ENCODE data around the gene NKAP. TPM values are rescaled to one million over a fixed set of nuclear protein-coding genes. Genes with fewer than 3 reads are reported as not detected.
A peak's percentile ranks its signal among the peaks of the same experiment; 100 is the strongest.

NKAP gene
- total RNA-seq, 1 experiment from 2014 or later = 9.3 TPM

DNA sequence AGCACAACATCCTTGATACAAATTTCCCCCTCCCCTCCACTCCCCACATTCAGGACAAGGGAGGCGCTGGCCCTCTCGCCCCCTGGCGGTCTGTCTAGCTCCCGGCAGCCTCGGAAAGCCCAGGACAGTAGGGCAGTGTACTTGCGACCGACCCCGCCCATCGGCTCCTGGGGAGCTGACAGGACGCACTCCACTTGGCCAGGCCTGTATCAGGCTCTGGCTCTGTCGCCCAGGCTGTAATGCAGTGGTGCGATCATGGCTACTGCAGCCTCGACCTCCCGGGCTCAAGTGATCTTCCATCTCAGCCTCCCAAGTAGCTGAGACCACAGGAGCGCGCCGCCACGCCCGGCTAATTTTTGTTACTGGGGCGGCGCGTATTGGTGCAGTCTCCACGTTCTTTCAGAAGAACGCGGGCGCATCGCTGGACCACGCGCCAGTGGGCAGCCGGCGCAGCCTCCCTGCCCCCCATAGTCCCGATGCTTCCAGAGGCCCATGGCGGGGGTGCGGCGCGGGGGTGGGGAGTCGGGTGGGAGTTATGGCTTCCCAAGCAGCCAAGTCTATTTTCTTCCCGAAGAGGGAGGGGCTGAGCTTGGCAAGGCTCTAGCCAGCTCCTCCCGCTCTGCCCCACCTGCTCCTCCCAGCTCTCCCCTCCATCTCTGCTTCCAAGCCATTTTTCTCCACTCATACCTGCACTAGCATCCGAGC, 55.7 kb downstream of the NKAP start:
- TF ChIP-seq, protein P1, sequence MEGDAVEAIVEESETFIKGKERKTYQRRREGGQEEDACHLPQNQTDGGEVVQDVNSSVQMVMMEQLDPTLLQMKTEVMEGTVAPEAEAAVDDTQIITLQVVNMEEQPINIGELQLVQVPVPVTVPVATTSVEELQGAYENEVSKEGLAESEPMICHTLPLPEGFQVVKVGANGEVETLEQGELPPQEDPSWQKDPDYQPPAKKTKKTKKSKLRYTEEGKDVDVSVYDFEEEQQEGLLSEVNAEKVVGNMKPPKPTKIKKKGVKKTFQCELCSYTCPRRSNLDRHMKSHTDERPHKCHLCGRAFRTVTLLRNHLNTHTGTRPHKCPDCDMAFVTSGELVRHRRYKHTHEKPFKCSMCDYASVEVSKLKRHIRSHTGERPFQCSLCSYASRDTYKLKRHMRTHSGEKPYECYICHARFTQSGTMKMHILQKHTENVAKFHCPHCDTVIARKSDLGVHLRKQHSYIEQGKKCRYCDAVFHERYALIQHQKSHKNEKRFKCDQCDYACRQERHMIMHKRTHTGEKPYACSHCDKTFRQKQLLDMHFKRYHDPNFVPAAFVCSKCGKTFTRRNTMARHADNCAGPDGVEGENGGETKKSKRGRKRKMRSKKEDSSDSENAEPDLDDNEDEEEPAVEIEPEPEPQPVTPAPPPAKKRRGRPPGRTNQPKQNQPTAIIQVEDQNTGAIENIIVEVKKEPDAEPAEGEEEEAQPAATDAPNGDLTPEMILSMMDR (conservative IDR thresholded peaks at IDR 0.05; ENCODE audit: low read depth, low read length) = peak; percentile 64
- TF ChIP-seq EZH2 (IDR thresholded peaks at IDR 0.05; ENCODE audit: borderline replicate concordance, low read depth, low read length, poor library complexity, severe bottlenecking) = no peak

DNA sequence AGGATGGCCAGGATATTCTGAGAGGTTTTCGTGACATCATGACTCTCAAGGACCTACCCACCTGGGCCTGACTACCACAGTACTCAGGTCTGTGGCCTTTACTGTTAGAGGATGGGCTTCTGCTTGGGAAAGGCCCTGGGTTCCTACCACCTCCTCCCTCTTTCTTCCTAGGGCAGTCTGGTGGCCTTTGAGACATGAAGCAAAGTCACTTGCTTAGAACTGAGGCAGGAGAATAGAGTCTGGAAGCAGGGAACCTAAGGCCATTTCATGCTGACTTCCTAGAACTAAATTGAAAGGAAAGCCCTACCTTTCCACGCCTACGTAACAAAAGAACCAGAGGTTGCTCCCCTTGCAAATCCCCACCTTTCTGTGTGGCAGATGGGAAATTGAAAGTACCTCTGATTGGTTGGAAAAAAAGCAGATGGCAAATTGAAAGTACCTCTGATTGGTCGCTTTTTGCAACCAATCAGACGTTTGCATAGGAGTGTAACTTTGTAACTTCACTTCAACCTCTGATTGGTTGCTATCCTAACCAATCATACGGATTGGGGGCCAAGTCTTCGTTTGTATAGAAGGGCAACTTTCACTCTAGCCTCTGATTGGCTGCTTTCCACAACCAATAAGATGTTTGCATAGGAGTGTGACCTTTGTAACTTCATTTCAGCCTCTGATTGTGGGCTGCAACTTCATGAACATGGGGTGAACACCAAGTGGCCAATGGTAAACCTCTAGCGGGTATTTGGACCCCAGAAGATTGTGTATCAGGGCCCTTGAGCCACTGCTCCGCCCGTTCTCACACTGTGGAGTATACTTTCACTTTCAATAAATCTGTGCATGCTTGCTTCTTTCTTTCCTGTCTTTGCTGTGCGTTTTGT, 57.8 kb downstream of the NKAP start:
- CTCF ChIA-PET = no interaction called here
- Histone ChIP-seq H3K27me3 (replicated peaks; ENCODE audit: insufficient read depth, low read depth, low read length, poor library complexity) (no peaks in the 10 kb centered on the region), H3K9me3 (ENCODE audit: low read depth, low read length, poor library complexity, severe bottlenecking) (no peaks in the 10 kb centered on the region), H3K27ac (ENCODE audit: low read depth, low read length, poor library complexity, severe bottlenecking) (no peak overlapping the region), H3K36me3 (ENCODE audit: insufficient read depth, low read length, poor library complexity, severe bottlenecking) (no peaks in the 10 kb centered on the region), H3K4me1 (ENCODE audit: insufficient read depth, low read length, poor library complexity, severe bottlenecking) (no peaks in the 10 kb centered on the region), H3K4me3 (ENCODE audit: low read depth, low read length, poor library complexity, severe bottlenecking) (no peak overlapping the region)
- TF ChIP-seq EZH2 (IDR thresholded peaks at IDR 0.05; ENCODE audit: borderline replicate concordance, low read depth, low read length, poor library complexity, severe bottlenecking) = no peak
- TF ChIP-seq, protein P1 (conservative IDR thresholded peaks at IDR 0.05; ENCODE audit: low read depth, low read length) = no peak
- intact Hi-C loops (cut with micrococcal nuclease; ENCODE audit: unreplicated experiment) = no loop called here
- no TSS peak for BruUV-seq (replicated peaks)
- POLR2A ChIA-PET (ENCODE audit: low non-redundant PET) = no interaction called here
- DNase-seq (ENCODE audit: low spot score) = peak; percentile 47

More for the DNA sequence above, 55.7 kb downstream of the NKAP start:
- H3K9me3 ChIP-seq (ENCODE audit: low read depth, low read length, poor library complexity, severe bottlenecking) = no peaks in the 10 kb centered on the region
- no TSS peak for BruUV-seq (replicated peaks)
- no peak overlapping the region for H3K27ac ChIP-seq (ENCODE audit: low read depth, low read length, poor library complexity, severe bottlenecking)
- H3K27me3 ChIP-seq (replicated peaks; ENCODE audit: insufficient read depth, low read depth, low read length, poor library complexity) = no peaks in the 10 kb centered on the region
- POLR2A ChIA-PET (ENCODE audit: low non-redundant PET) = no interaction called here
- H3K4me3 ChIP-seq (ENCODE audit: low read depth, low read length, poor library complexity, severe bottlenecking) = peak overlapping the region; percentile 45
- H3K4me1 ChIP-seq (ENCODE audit: insufficient read depth, low read length, poor library complexity, severe bottlenecking) = no peaks in the 10 kb centered on the region
- no peaks in the 10 kb centered on the region for H3K36me3 ChIP-seq (ENCODE audit: insufficient read depth, low read length, poor library complexity, severe bottlenecking)
- intact Hi-C loops (cut with micrococcal nuclease; ENCODE audit: unreplicated experiment) = no loop called here
- CTCF ChIA-PET = interaction anchor here (0.5 to 1.0 kb wide), 5 partner anchors 9 to 530 kb away, joined by 3 to 8 read pairs (median 4); no protein-coding TSS in a partner anchor
- peak; percentile 79 for DNase-seq (ENCODE audit: low spot score)

DNA sequence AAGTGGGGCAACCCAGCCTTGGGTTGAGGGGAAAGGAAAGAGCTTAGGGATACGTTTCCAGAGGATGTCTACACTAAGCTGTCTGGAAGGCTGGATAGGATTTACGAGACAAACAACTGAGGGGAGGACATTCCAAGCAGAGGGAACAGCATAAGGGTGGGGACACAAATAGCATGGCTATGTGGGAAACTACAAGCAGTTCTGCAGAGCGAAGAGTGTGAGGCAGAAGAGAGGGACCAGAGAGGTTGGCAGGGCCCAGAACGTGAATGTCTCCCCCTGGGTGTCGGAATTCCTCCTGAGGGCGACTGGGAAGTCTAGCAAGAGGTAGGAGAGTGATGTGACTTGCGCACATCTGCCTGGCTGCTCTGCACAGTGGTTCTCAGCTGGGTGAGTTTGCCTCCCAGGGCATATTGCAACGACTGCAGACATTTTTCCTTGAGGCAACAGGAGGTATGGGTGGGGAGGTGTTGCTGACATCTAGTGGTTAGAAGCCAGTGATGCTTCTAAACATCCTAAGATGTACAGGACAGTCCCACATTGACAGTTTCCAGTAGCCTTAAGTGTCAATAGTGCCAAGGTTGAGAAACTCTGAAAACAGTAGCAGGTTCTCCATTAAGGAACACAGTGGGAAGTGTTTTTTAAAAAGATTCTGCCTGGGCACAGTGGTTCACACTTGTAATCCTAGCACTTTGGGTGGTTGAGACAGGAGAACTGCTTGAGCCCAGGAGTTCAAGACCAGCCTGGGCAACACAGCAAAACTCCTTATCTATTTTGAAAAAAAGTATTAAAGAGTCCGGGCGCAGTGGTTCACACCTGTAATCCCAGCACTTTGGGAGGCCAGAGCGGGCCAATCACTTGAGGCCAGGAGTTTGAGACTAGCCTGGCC, 62.8 kb downstream of the NKAP start:
- BruUV-seq (replicated peaks) = no TSS peak
- TF ChIP-seq, protein P1 (conservative IDR thresholded peaks at IDR 0.05; ENCODE audit: low read depth, low read length) = peak; percentile 69
- TF ChIP-seq EZH2 (IDR thresholded peaks at IDR 0.05; ENCODE audit: borderline replicate concordance, low read depth, low read length, poor library complexity, severe bottlenecking) = no peak
- peaks cover 12% of the 10 kb centered on the region for H3K36me3 ChIP-seq (ENCODE audit: insufficient read depth, low read length, poor library complexity, severe bottlenecking)
- H3K27ac ChIP-seq (ENCODE audit: low read depth, low read length, poor library complexity, severe bottlenecking) = no peak overlapping the region
- no peaks in the 10 kb centered on the region for H3K9me3 ChIP-seq (ENCODE audit: low read depth, low read length, poor library complexity, severe bottlenecking)
- H3K27me3 ChIP-seq (replicated peaks; ENCODE audit: insufficient read depth, low read depth, low read length, poor library complexity) = no peaks in the 10 kb centered on the region
- intact Hi-C loops (cut with micrococcal nuclease; ENCODE audit: unreplicated experiment) = loop anchor here (2.0 kb wide), 1 partner anchor 364 kb away; no protein-coding TSS in a partner anchor
- DNase-seq (ENCODE audit: low spot score) = peak; percentile 66
- H3K4me3 ChIP-seq (ENCODE audit: low read depth, low read length, poor library complexity, severe bottlenecking) = no peak overlapping the region
- H3K4me1 ChIP-seq (ENCODE audit: insufficient read depth, low read length, poor library complexity, severe bottlenecking) = no peaks in the 10 kb centered on the region
- ChIA-PET CTCF (interaction anchor here (0.6 kb wide), 1 partner anchor 326 kb away, joined by 3 read pairs; no protein-coding TSS in a partner anchor), POLR2A (ENCODE audit: low non-redundant PET) (no interaction called here)

Measured in A673 (cell line).